Stimulated activated CD8-positive, alpha-beta memory T cell treated with anti-CD3 and anti-CD28 coated beads, Interleukin-15, amount 100 ng/mL, for 4 hours (primary cell): ENCODE results near the gene ARPP19.
"Not testable (repeated sequence)": the region's sequence is repeated elsewhere in the genome, so short reads cannot be mapped to it uniquely, and the experiment has no call there.

Experiments used
- DNase-seq, 2 donors: peaks; one replicate each; pipeline ENCODE4 v3.0.0-alpha.2; 2020; ENCODE audit warnings: low read depth in 2 of 2

The ARPP19 gene, protein sequence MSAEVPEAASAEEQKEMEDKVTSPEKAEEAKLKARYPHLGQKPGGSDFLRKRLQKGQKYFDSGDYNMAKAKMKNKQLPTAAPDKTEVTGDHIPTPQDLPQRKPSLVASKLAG

DNA sequence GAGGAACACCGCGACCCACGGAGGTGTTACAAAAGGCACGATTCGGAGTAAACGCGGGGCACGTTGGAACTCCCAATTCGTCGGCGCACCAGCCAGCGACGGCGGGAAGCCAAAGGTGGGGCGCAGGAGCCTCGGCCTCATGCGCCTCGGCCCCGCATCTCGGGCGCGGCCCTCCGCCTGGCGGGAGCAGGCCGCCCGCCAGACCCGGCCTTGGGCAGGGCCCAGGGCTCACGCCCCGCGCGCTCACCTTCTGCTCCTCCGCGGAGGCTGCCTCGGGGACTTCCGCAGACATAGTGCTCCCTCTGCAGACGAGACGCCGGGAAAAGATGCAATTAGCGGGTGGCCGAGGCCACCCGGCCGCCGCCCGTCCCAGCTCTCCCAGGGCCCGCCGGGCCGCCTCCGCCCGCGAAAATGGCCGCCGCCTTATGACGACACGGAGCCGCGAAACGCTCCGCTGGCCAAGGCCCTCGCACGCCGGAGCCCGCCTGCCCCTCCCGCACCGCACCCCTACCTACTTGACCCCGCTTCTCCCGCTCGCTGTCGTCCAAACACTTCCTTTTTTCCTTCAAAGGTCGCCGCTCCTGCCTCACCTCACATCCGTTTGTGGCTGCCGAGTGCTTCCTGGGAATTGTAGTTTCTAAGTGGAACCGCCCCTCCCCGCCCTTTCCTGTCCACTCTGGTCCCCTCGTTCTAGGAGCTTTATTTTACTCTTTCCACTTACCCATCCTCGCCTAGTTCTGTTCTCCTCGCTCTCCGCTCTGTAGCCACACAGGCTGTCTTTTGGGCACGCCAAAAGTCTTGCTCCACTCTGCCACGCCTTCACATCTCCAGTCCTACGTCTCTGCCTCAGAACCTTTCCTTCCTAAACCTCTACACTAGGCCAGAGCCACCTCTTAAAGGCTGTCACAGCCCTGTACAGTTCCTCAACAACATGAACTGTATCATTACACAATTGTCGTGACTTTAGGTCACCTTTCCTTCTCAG lies at the start of gene ARPP19:
Gene ARPP19 (minus strand): TSS at position 430 of the 985 bp plus-strand sequence. CDS start 138 bp downstream, at position 292.
- peak; percentile 54 to 58 for DNase-seq

DNA sequence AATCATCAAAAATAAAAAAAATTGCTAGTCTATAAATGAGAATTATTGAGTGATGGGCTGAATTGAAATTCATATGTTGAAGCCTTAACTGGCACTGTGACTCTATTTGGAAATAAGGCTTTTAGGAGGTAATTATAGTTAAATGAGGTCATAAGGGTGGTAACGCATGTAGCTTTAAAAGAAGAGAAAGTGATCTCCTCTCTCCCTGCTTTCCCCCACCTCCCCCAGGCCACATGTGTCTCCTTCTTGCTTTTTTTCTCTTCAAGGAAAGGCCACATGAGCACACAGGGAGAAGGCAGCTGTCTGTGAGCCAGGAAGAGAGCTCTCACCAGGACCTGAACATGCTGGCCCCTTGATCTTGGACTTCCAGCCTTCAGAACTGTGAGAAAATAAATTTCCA lies 48.2 kb upstream of the ARPP19 start:
- DNase-seq: no peak

DNA sequence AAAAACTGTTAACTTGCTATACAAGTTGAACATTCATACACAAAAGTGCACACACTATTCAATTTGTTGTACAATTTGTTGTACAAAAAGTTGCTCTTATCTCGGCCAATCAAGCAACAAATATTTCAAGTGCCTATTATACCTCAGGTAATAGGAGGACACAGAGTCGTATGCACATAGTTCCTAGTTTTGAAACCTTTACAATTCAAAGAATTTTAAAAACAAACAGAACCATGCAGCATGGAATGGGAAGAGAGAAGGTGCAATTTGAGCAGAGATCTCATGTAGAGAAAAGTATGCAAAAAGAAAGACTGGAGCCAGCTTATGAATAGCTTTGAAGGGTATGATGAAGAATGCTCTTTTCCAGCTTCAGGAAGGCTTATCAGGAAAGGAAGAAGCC lies 46.5 kb upstream of the ARPP19 start:
- DNase-seq: no peak

GRCh38 chr15:52609593-52609992 lies 40.8 kb upstream of the ARPP19 start:
- no peak for DNase-seq

- no peak for DNase-seq
Observed at GRCh38 chr15:52584414-52584813, 15.6 kb upstream of the ARPP19 start.

DNA sequence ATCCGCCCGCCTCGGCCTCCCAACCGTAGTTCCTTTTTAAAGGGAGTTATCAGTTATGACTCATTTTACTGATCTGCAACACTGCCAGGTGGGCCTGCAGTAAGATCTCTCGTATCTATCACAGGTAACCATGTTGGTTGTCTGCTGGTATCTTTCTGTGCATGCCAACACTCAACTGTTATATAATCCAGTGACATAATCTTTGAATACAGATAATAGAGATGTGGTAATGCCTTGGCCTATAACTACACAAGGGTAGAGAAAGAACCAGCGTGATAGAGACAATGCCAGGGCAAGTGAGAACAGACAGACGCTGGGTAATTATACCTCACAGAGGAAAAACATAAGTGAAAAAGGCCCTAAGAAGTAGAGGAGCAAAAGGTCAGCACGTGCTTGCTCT lies 11.0 kb upstream of the ARPP19 start:
- DNase-seq: no peak

GRCh38 chr15:52576692-52577091 lies 7.9 kb upstream of the ARPP19 start:
- DNase-seq: no peak

DNA sequence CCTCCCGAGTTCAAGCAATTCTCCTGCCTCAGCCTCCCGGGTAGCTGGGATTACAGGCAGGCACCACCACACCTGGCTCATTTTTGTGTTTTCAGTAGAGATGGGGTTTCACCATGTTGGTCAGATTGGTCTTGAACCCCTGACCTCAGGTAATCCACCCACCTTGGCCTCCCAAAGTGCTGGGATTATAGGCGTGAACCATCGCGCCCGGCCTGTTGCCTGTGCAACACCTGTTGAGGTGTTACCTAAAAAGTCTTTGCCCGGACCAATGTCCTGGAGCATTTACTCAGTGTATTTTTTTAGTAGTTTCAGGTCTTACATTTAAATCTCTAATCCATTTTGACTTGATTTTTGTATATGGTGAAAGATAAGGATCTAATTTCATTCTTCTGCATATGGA lies 6.7 kb upstream of the ARPP19 start:
- not testable (repeated sequence) for DNase-seq

- no peak for DNase-seq
Observed at GRCh38 chr15:52575072-52575471, 6.2 kb upstream of the ARPP19 start.

DNA sequence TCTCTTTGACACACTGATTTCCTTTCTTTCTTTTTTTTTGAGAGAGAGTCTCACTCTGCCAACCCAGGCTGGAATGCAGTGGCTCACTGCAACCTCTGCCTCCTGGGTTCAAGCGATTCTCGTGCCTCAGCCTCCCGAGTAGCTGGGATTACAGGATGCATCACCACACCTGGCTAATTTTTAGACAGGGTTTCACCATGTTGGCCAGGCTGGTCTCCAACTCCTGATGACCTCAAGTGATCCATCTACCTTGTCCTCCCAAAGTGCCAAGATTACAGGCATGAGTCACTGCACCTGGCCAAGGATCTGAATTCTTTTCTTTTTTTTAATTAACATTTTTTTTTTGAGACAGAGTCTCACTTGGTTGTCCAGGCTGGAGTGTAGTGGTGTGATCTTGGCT lies 5.8 kb upstream of the ARPP19 start:
- not testable (repeated sequence) for DNase-seq

DNA sequence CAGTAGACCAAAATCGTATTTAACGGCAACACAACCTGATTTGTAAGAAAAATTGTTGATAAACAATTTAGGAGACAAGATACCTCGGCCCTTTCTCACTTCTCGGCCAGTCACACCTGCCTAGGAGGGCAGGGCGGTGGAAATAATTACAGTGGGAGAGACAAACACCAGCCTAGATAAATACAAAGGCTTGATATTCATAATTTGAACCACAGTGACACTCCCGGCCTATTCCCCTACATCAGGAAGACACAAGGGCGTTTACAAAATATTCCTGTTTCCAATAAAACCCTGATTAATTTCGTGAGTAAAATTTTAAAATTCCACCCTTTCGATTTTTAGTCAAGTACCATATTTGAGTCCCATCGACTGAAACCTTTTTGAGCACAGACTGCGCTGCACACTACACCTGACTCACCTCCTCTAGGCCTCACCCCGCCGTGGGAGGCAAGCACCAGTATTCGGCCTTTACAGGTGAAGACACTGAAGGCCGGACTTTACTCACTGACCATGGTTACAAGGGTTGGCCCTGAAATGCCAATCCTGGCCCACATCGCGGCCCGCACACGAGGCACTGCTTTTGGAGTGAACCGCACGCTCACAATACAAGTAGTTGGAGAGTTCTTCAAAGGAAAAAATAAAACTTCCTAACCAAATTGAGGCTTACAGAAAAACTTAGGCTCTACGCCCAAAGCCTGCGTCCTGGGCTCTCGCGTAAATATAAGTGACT lies 794 bp downstream of the ARPP19 start:
- DNase-seq: peak; percentile 6 to 23

- no peak for DNase-seq
Observed at GRCh38 chr15:52566889-52567288, 1.9 kb downstream of the ARPP19 start.

DNA sequence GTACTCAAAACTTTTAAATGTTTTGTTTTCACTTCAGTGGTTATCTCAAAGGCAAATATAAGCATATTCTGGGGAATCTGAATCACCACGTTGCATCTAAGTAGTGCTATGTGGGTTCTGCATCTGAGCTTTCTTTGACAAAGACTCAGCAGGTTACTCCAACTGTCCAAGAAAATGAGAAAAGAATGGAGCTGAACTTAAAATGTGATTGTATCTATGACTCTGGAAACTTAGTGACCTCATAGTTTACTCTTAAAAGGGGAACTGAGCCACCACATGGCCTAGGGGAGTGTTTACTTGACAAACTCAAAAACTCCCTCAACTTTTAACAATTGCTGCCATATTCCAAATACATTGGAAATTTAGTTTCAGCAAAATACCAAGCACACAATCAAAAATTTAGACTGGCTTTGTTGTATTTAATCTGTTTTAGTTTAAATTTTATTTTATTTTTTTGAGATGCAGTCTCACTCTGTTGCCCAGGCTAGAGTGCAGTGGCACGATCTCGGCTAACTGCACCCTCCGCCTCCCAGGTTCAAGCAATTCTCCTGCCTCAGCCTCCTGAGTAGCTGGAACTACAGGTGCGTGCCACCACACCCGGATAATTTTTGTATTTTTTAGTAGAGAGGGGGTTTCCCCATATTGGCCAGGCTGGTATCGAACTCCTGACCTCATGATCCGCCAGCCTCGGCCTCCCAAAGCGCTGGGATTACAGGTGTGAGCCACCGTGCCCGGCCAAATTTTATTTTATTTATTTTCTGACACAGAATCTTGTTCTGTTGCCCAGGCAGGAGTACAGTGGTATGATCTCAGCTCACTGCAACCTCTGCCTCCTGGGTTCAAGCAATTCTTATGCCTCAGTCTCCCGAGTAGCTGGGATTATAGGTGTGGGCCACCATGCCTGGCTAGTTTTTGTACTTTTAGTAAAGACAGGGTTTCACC lies 3.1 kb downstream of the ARPP19 start:
- DNase-seq: not testable (repeated sequence)

DNA sequence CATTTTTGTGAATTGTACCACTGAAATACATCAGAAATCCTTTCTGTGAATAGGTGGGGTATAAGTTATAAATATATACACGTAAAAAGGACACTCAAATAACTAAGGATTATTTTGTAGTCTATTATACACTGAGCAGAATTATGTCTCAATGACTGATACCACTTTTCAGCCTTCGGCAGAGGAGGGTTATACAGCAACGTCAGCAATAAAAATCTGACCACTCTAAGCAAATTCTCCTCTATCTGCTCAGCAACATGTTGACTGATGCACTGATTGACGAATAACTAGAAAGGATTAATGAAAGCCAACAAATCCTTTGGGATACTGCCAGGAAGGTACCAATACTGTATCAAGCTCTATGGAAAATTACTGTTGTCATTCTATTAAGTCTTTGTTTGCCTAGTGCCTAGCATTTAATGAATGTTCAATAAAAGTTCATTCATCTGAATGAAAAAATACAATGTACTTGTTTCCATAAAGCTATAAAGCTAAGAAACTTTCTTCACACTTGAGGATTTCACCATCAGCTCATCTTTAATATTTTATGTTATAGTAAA lies 5.2 kb downstream of the ARPP19 start:
- no peak for DNase-seq

DNA sequence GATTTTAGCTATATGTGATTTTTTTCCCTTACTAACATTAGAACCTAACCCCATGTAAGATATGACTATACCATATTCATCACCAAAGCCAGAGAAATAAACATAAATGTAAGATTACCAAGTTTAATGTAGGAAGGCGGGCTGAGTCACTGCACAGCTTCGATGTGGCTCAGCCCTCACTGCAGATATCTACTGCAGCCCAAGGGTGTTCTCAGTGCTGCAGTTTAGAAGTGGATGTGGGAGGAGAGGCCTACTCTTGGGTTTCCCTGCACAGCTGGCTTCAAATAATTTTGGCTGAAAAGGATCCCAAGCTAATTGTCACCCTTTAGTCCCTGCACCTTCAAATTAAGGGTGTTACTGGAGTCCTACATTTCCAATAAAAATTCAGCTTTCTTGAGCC lies 9.3 kb downstream of the ARPP19 start:
- DNase-seq: no peak

DNA sequence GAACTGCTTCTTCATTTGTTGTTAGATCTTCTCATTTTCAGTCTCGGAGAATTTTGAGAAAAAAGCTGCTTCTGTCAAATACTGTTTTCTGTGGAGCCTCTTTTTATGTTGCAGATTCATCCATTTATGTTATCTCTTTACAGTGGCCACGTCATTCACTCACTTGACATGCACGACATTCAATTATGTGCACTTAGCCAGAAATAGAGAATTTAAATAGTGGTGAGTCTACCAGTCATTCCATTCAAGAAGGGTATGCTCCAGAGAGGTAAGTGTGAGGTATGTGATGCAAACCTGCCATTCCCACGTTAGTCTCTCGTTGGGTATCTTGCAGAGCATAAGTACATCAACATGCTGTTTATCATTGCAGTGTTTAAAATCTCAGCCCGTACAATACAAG lies 9.8 kb downstream of the ARPP19 start:
- no peak for DNase-seq

DNA sequence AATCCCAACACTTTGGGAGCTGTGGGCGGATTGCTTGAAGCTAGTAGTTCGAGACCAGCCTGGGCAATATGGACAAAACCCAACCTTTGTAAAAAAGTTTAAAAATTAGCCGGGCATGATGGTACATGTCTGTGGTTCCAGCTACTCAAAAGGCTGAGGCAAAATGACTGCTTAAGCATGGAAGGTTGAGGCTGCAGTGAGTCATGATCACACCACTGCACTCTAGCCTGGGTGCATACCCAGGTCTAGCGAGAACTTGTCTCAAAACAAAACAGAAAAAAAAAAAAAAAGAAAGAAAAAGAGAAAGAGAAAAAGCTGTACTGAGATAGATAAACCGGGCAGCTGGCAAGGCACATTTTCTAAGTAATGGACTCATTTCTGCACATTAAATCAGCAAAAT lies 10.6 kb downstream of the ARPP19 start:
- DNase-seq: peak in 1 of 2 donors; percentile 32

DNA sequence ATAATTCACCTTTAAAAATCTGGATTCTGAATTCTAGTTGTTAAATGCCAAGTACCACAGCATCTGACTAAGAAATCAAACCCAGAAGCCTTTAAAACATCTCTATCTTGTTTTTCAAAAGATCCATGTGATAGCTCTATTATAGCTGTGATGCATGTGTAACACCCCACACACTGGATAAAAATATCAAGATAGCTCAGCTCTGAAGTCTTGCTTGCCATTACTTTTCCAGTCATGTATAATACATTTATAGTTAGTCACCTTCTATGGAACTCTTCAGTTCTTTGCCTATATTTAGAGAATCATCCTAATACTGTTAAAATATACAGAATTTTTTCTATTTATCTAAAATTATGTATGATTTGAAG lies 11.6 kb downstream of the ARPP19 start:
- no peak for DNase-seq

DNA sequence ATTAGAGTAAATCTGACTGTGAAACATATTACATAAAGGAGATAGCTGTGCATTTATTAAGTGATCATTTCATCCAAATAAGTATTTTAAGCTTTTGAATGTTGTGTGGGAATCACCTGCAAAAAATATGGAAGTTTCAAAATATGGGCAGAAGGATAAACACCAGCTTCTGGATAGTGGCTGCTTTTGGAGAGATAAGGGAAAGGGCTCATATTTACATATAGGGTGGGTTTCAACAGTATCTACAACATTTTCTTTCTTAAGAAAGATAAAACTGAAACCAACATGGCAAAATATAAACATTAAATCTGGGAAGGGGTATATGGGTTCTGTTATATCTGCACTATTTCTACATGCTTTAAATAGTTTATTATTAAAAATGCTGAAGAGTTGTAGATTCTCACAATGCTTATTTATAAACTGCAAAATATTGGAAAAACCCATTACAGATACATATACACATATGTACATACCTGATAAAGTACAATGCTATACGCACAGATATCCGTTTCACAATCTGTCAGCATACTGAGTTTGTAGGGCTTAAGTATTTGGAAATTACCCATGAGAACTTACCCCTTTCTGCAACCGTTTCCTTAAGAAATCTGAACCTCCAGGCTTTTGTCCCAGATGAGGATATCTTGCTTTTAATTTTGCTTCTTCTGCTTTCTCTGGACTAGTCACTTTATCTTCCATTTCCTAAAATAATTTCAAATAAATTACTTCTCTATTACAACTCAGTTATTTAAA lies 12.1 kb downstream of the ARPP19 start:
- DNase-seq: no peak

- no peak for DNase-seq
Observed at GRCh38 chr15:52552303-52552702, 16.5 kb downstream of the ARPP19 start.
